Islet precursor cell (in vitro differentiated cells): Measurements from ENCODE around the gene MOGAT1.
"Not testable (repeated sequence)": the region's sequence is repeated elsewhere in the genome, so short reads cannot be mapped to it uniquely, and the experiment has no call there.

Source experiments
- DNase-seq: peaks from one replicate; pipeline ENCODE4 v3.0.0-alpha.2; 2018

The MOGAT1 gene

DNA sequence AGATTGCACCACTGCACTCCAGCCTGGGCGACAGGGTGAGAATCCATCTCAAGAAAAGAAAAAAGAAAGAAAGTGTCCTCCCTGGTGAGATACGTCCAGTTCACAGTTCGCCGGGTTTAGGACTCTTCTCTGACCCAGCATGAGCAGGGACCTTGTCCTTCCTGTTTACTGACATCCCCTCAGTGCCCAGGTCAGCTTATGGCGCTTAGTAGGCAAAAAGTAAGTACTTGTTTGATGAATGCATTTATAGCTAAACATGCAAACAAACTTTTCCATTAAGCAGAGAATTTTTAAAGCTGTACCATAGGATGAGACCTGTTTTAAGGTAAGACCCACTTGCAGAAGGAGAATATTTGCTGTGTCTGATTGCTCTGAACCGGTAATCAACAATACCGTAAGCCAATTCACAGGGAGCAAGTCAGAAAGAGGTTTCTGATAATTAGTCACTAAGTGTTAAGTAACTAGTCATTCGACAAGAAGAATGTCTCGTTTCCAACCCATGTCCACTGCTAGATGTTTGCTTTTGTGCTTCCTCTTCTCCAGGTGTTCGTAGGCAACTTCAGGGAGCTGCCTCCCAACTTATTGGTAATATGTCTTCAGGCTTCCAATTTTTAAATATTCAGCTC, 40.0 kb downstream of the MOGAT1 start:
- no peak for DNase-seq

DNA sequence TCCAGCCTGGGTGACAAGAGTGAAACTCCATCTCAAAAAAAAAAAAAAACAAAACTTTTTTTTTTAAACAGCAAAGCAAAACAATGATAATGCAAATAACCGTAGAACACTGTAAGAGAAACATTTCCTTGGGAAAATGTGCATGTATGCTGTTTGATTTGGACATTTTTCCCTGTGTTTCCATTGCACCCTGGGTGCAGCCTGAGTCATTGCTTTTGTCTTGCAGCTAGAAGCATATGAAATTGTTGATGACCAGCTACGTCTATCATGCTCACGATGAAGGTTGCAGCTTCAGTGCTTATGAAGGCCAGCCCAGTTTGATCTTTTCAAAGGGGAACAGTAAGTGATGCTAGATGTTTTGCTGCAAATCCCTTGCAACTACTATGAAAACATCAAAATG, 41.5 kb downstream of the MOGAT1 start:
- DNase-seq = no peak

DNA sequence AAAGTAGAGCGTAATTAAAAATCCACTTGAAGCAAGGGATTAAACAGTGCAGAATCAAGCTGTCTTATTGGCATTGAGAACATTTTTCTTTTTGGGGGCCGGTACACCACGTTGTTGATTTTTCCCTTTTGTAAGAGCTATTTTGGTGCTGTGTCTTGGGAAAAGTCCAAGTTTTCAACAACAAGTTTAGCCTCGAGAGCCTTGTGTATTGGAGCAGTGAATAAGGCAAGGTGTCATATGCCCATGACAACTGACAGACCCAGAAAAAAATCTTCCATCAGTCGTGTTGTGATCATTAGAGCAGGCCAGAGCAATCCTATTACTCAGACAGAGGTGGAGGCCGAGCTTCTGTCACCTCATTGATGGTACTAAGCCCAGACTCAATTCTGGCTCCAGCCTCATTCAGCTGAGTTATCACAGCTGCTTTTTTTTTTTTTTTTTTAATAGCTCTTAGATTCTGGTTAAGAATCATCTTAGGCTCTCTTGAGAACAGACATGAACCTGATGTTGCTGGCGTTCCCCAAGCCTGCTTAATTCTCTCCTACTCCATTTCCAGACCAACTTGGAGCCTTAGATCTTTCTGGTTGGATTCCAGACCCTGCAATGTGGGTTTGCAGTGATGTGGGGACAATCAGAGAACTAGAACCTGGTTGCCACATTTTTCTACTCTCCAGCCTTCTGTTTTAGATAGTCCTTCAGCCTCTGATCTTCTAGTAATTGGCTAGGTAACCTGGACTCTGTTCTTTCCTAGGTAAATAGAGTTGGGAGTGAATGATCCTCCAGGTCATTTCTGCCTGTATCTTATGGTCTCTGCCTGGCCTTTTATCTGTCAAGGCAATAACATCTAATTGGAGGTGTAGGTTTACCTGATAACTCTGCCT, 43.1 kb downstream of the MOGAT1 start:
- DNase-seq = no peak

DNA sequence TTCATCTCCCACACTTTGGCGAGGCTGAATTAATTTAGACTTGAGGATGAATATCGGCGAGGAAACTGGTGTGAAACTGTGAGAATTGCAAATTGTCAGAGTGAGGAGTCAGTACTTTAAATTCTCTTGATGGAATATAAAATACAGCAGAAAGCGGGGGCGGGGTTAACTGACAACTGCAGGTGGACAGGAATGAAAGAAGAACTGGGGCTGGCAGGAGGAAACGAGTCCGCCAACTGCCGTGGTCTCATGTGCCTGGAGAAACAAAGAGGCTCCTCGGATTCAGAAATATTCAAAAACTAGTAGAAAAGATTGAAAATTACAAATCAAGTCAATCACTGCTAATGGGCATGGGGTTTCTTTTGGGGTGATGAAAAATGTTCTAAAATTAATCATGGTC, 44.3 kb downstream of the MOGAT1 start:
- no peak for DNase-seq

DNA sequence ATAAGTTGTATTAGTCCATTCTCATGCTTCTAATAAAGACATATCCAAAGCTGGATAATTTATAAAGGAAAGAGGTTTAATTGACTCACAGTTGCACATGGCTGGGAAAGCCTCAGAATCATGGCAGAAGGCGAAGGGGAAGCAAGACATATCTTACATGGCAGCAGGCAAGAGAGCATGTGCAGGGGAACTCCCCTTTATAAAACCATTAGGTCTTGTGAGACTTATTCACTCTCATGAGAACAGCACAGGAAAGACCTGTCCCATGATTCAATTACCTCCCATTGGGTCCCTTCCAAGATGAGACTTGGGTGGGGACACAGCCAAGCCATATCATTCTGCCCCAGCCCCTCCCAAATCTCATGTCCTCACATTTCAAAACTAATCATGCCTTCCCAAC, 48.3 kb downstream of the MOGAT1 start:
- DNase-seq = not testable (repeated sequence)

DNA sequence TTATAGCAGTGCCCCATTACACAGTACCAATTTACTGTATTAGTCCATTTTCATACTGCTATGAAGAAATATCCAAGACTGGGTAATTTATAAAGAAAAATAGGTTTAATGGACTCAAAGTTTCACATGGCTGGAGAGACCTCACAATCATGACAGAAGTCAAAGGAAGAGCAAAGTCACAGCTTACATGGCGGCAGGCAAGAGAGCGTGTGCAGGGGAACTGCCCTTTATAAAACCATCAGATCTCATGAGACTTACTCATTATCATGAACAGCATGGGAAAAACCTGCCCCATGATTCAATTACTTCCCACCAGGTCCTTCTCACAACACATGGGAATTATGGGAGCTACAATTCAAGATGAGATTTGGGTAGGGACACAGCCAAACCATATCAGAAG, 50.1 kb downstream of the MOGAT1 start:
- not testable (repeated sequence) for DNase-seq

DNA sequence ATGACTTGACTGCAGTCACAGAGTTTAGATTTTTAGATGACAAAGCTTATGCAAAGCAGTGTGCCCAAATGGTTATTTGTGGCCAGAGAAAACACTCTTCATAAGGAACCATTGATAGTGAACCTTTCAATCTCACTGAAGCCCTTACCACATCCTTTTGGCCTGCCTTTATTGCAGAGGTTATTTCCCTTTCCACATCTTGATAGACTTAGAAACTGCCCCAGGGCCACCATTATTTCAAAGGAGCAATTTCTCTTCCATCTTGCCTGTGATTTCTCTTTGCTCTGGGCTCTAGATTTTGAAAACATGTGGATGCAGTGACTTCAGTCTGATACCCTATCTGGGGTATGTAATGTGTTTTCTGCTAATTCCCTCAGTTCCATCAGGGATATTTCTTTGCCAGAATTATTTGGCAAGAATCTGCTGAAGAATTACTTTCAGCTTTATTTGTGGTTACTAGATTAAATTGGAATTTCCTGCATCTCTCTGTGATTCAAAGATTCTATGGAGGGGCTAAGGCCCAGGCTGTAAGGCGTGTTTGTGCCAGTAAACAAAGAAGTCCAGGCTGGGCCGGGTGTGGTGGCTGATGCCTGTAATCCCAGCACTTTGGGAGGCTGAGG, 51.0 kb downstream of the MOGAT1 start:
- DNase-seq = no peak

DNA sequence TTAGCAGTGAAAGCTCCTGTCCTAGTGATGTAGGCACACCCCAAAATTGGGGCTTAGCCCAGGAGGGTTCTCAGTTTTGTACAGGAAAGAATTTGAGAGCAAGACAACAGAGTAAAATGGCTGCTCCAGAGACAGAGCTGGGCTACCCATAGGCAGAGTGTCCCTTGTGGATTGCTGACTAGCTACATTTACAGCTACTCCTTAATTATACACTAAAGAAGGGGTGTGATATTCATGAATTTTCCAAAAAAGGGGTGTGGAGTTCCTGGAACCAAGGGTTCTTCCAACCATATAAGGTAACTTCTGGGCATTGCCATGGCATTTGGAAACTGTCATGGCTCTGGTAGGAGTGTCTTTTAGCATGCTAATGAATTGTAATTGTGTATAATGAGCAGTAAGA, 52.8 kb downstream of the MOGAT1 start:
- no peak for DNase-seq

DNA sequence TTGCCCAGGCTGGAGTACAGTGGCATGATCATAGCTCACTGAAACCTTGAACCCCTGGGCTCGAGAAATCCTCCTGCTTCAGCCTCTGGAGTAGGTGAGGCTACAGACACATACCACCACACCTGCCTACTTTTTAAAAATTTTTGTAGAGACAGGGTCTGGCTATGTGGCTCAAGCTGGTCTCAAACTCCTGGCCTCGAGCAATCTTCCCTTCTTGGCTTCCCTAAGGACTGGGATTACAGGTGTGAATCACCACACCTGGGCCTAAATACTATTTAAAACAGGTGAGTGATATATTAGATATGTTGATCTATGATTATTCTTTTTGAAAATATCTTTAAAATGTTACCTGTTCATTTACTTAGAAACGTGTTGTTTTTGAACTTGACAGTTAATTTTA, 57.2 kb downstream of the MOGAT1 start:
- no peak for DNase-seq

DNA sequence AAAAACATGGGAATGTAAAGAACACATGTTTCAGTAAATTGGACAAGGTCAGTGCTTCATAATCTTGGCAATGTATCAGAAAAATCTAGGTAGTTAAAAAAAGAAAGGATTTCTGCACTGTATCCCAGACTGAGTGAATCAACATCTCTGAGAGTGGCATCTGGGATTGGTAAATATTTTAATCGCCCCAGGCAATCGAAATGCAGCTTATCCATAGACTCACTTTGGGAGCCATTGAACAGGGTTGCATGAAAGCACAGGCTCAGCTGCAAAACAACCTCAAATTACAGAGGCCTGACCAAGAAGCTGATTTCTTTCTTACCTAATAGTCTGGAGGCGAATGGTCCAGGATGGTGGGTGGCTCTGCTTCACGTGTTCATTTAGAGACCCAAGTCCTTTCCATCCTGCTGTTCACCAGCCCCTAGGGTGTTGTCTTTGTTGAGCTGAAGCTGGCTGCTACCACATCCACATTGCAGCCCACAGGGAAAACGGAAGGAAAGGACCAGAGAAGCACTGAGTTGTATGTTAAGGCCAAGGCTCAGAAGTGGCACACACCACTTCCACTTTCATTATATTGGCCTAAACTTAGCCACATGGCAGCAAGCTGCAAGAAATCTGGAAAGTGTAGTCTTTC, 59.0 kb downstream of the MOGAT1 start:
- DNase-seq = no peak

DNA sequence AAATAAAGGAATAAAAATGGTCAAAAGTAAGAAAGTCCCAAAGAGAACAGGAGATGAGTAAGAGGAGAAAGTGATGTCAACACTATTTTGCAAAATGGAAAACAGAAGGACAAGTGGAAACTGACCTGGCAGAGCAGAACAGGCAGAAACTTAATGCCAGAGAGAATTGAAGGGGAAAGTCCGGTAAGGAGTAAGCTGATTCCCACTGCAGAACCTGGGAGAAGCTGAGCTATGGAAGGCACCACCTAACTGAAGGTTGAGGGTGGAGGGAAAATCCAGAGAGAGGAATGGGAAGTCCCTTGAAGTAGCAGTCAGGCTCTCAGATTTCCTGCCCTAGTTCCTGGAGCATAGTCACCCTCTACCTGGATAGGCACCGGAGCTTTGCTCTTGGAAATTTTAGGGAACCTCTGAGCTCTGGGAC, 59.8 kb downstream of the MOGAT1 start:
- DNase-seq = no peak

DNA sequence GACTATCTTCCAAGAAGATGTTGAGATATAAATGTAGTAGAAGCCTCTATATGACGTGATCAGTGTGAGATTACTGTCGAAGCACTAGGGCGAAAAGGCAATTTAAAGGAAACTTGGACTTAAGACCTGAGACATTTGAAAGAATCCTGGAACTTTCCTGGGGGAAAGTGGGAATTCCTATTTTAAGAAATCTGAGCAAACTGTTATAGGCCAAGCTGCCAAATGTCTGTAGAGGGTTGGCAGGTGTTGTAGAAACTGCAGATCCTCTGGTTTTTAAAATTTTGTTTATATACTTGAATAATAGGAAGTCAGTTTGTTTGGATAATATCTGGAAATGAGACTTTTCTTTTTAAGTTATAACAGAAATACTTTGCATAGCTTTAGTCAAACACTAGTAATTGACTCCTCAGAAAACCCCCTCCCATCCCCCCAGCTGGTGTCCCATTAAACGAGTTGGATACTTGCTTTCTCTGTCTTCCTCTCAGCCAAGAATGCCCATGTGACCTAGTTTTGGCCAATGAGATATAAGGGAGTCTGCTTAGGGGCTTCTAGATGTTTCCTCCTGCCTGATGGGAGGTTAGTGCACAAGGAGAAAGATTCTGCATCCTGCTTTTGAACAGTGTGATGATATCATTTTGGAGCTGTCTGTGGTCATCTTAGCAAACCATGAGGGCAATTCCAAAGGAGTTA, 61.2 kb downstream of the MOGAT1 start:
- no peak for DNase-seq

DNA sequence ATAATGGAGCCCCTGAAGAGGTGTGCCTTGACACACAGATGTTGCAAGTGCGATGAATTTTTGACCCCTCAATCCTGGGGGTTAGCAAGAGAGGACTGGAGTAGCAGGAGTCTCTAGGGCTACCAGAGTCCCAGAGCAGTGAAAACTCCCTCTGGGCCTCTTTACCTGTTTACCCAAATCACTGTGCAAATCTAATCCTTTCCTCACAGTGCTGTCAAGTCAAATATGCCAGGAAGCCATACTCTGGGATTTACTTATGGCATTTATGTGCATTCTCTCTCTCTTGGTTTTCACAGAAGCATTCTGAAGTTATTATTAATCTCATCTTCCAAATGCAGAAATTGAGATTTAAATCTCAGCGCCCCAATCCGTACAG, 62.0 kb downstream of the MOGAT1 start:
- no peak for DNase-seq

DNA sequence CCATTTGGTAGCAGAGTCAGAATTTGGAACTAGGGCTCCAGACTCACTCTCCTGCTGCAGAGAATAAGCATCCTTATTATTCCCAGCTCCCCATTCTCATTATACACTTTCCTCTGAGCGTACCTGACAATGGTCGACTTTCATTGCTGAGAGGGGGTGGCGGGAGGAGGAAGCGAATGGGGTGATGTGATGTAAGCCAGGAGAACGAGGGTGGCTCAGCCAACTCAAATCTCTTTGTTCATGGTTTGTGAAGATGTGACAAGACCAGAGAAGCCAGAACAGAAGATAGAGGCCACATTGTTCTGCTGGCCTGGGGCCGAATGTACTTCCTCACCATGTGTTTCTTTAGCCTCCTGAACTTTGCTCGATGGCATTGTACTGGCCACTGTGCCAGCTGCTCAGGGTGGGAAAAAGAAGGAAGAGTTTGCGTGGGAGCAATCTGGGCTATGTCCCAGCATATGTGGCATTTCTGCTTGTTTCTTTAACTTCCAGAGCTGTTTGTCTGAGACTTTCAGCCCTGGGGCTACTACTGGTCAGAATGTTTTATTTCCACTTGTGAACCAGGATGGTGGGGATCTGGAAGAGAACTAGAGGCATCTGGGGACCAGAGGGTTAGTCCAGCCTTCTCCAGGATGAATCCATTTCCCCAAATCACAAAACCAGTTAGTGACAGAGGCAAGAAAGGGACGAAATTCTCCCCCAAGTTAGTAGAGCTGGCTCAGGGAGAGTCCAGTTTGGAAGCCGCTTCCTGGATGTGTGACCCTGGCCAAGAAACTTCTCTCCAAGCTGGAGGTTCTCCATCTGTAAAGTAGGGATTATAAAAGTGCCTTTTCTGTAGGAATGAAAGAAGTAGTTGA, 62.6 kb downstream of the MOGAT1 start:
- peak; percentile 79 for DNase-seq

DNA sequence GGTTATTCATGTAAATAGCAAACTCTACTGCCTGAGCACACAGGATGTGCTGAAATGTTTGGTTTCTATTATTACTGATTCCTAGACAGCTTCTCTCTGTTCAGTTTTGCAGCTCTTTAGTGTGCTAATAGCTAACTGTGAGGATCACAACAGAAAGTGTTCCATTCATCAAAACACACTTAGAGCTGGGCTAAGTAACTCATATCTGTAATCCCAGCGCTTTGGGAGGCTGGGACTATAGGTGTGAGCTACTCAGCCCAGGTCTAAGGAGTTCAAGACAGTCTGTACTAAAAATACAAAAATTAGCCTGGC, 63.2 kb downstream of the MOGAT1 start:
- no peak for DNase-seq

DNA sequence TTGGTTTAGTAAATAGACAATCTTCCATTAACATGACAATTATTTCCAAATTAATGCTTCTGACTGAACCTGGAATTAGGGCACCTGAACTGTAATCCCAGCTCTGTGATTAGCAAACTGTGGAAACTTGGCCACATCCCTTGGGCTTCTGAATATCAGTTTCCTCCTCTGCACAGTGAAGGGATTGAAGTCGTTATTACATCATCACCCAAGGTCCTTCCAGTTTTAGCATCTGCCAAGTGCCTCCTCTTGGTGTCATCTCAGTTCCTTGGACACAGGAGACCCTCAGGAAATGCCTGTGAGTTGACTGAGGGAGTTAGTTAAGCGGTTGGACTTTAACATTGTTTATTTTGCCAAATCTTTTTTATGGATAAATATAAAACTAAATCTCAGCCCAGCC, 64.8 kb downstream of the MOGAT1 start:
- no peak for DNase-seq

DNA sequence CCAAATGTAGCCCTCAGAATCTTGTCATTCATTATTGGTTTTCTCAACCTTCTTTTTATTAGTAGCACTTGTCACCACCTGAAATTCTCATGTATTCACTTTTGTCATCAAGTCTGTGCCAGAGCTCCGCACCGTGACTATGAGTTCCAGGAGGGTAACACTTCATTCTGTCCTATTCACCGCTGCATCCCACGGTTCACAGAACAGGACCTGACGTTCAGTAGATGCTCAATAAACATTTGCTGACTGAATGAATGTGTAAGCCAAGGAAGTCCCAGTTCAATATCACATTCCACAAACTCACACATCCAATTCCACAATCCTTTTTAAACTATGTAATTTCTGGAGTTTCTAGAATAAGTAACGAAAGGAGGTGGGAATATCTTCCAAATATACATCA, 65.5 kb downstream of the MOGAT1 start:
- no peak for DNase-seq

DNA sequence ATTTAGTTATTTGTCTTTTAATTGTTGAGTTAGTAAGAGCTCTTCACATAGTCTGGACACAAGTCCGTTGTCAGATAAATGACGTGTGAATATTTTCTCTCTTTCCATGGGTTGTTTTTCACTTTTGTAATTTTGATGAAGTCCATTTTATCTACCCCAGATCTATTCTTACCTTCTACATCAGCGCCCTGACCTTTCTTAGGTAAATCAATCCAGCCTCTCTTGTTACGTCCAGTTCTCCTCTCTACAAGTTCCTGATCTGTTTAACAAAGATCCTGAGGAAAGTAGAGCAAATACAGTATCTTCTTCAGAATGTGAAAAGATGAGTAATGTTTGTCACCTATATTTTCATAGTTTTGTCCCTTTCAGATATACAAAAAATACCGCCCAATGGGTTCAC, 66.9 kb downstream of the MOGAT1 start:
- no peak for DNase-seq

DNA sequence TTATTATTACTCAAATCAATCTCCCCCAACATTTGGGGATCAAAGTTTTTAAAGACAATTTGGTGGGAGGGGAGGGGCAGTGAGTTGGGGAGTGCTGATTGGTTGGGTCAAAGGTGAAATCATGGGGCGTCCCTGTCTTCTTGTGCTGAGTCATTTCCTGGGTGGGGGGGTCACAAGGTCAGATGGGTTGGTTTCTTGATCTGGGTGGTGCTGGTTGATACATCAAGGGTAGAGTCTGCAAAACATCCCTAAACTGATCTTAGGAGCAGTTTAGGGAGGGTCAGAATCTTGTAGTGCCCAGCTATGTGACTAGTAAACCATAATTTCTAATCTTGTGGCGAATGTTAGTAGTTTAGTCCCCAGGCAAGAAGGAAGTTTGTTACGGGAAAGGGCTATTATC, 67.4 kb downstream of the MOGAT1 start:
- DNase-seq = no peak

DNA sequence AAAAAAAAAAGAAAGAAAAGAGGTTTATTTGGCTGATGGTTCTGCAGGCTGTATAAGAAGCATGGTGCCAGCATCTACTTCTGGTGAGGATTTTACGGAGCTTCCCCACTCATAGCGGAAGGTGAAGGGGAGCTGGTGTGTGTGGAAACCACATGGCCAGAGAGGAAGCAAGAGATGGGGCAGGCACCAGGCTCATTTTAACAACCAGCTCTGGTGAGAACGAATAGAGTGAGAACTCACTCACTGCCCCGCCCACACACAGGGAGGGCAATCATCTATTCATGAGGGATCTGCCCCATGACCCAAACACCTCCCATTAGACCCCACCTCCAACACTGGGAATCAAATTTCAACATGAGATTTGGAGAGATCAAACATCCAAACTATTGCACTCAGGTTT, 68.5 kb downstream of the MOGAT1 start:
- no peak for DNase-seq

DNA sequence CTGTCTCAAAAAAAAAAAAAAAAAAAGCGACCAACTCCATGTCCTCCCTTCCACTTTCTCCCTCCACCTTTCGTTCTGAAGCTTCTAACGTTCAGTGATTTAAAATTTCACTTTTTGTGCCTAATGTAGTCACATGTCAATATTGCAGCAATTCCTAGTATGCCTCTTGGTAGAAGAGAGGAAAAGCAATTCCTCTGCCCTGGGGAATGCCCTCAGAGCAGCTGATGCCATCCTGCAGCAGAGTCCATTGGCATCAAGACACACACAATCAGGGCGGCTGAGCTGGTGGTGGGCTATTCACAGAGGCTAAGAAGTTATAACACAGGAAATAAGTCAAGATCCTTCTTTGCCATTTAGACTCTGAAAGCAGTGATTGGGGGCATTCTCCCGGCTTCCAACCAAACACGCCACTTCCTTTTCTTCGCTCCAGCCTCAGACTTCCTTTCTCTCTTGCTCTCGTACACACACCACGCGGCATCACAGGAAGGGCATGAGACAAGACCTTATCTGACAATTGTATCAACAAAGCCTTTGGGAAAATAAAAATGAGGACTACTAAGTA, 71.9 kb downstream of the MOGAT1 start:
- no peak for DNase-seq
